GM12891 (cell line): ENCODE measurements around the gene ZBTB20.

ENCODE experiments used
- POLR2A ChIP-seq: IDR thresholded peaks from 2 replicates; pipeline ENCODE4 v1.6.1; 2011; ENCODE audit warnings: low read depth, low read length, control low read depth
- POLR2AphosphoS5 ChIP-seq: IDR thresholded peaks from 2 replicates; pipeline ENCODE4 v1.6.1; 2011; ENCODE audit warnings: low read depth, low read length, control low read depth
- SPI1 ChIP-seq: IDR thresholded peaks from 2 replicates; pipeline ENCODE4 v1.6.1; 2011; ENCODE audit warnings: low read depth, low read length, control low read depth
- TAF1 ChIP-seq: IDR thresholded peaks from 2 replicates; pipeline ENCODE4 v1.6.1; 2011; ENCODE audit warnings: low read depth, low read length, control low read depth

- TF ChIP-seq POLR2AphosphoS5 (no peak), POLR2A (no peak), TAF1 (no peak), SPI1 (no peak)
Observed at GRCh38 chr3:114674036-114674435, 473.1 kb downstream of the ZBTB20 start.
